Measurements from ENCODE around the gene TMEM119.

The TMEM119 gene, protein sequence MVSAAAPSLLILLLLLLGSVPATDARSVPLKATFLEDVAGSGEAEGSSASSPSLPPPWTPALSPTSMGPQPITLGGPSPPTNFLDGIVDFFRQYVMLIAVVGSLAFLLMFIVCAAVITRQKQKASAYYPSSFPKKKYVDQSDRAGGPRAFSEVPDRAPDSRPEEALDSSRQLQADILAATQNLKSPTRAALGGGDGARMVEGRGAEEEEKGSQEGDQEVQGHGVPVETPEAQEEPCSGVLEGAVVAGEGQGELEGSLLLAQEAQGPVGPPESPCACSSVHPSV

DNA sequence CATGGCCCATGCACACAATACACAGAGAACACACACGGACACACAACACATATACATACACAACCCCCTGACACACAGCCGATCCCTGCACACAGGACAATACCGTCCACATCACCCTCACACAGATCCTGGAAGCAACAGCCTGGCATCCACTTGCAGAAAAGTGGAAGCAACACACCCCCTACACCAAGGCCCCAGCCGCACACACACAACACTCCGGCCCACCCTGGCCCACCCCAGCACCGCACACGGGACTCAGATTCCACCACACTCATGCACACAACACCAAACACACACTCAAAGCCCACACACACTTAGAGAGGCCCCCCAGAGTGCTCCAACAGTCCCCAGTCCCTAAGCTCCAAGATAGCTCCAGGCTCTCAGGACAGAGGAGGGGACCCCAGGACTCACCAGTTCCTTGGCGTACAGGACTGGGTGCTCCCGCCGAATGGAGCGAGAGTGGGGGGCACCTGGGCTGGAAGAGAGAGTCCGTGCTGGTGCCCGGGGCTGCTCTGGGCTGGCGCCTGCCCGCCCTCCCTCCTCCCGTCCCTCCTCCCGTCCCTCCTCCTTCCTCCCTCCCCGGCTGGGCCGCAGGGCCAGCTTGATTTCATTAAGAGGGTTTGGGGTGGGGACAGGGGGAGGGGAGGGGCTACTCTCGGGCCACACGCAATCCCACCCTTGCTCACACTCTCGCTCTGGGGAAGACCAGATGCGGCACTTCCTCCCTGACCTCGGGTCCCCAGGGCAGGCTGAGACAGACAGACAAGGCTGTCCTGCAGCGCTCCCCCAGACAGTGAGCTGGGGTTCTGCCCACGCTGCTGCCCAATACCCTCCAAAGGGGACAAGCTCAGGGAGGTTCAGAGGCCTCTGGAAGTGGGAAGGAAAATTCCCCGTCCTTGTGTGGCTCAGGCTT is at the start of gene TMEM119:
Gene TMEM119, minus strand, starts transcription at position 526 of the 913 bp plus-strand sequence. CDS start 5,701 bp downstream, outside the sequence.
- ChIA-PET POLR2A (no interaction called here), CTCF (interaction anchor here (1.1 kb wide), 1 partner anchor 16 kb away, joined by 3 read pairs; no protein-coding TSS in a partner anchor)
- no peak for DNase-seq (ENCODE audit: extremely low spot score)
- TF ChIP-seq, protein P1, sequence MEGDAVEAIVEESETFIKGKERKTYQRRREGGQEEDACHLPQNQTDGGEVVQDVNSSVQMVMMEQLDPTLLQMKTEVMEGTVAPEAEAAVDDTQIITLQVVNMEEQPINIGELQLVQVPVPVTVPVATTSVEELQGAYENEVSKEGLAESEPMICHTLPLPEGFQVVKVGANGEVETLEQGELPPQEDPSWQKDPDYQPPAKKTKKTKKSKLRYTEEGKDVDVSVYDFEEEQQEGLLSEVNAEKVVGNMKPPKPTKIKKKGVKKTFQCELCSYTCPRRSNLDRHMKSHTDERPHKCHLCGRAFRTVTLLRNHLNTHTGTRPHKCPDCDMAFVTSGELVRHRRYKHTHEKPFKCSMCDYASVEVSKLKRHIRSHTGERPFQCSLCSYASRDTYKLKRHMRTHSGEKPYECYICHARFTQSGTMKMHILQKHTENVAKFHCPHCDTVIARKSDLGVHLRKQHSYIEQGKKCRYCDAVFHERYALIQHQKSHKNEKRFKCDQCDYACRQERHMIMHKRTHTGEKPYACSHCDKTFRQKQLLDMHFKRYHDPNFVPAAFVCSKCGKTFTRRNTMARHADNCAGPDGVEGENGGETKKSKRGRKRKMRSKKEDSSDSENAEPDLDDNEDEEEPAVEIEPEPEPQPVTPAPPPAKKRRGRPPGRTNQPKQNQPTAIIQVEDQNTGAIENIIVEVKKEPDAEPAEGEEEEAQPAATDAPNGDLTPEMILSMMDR (IDR thresholded peaks at IDR 0.05; ENCODE audit: control extremely low read depth, extremely low read depth, low read depth, missing control alignments): no peak

DNA sequence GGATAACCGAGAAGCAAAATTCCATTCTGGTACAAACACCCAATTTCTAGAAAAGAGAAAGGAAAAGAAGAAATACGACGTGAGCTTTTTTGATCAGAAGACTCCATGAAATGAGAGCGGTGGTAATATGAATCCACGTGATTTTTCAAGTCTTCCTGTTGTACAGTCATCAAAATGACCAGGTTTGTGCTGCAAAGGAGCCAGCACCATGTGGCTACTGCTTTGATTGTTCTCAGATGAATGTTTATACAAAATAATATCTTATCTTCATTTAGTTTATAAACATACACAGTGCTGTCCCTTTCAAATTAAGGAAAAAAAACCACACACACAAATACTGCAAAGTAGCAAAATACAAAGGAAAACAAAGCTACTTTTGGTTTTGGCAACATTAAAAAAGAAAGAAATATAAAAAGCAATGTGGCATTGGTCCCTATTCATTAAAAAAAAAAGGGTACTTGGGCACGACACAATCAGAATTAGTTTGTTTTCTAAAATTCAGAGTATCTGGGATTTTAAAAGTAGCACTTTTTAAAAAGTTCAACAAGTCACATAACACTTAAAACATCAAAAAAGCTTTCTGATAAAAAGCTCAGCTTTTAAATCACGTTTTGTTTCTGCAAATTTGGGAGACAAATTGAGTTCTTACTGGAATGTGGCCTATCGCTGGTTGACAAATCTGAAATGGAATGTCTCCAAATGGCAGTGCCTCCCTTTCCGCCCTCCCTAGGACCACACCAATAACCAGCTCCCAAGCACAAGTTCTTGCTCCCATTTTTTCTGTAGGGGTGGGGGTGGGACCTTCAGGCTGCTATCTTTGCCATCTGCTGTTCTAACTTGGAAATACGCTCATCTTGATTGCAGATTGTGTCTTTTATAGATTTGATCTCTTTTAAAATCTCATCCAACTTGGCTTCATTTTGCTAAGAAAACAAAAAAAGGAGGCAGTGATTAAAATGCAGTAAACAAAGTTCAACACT is 49.0 kb upstream of the TMEM119 start:
- DNase-seq (ENCODE audit: extremely low spot score): no peak
- TF ChIP-seq, protein P1 (IDR thresholded peaks at IDR 0.05; ENCODE audit: control extremely low read depth, extremely low read depth, low read depth, missing control alignments): no peak
- POLR2A ChIA-PET: interaction anchor here (1.0 kb wide), 1 partner anchor 11 kb away, joined by 3 read pairs; no protein-coding TSS in a partner anchor
- CTCF ChIA-PET: interaction anchor here (1.2 to 2.6 kb wide), 5 partner anchors 12 to 157 kb away, joined by 3 to 15 read pairs (median 6); no protein-coding TSS in a partner anchor

DNA sequence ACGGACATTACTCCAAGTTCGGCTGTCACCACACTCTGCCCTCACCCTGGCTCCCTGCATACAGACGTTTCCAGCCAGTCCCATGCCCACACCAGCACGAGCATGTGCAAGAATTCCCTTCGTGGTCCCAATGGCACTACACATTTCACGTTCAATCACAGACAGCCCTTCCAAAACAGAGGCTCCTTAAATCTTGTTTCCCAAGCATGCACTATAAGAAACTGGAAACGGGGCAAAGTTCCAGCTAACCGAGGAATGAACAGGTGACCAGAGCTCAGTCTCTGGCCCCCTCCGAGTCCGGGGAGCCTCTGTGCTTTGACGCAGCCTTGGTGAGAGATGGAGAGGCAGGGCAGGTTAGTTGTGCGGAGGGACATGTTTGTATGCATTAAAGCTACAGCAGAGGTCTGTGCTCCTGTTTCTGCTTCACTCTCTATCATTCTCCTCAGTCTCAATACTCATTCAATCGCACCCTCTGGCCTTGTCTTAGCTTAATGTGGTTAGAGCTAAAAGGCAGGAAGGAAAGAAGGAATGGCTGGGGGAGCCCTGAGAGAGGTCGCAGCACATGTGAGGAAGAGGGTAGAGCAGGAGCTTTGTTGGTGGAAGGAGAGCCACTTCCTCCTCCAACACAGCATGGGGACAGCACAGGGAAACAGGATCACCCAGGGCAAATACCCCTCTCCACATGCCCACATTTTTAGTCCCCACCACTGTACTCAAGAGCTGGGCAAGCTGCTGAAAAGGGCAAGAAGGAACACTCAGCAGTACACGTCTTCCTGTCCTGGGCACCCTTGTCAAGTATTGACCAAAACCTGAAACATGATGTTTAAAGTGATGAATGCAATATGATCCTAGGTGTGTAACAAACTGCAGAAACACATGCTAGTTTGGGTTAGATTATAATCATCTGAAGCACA is 48.1 kb upstream of the TMEM119 start:
- CTCF ChIA-PET: interaction anchor here (1.4 to 2.6 kb wide), 4 partner anchors 11 to 28 kb away, joined by 4 to 15 read pairs (median 8); no protein-coding TSS in a partner anchor
- POLR2A ChIA-PET: interaction anchor here (0.5 to 1.0 kb wide), 4 partner anchors 10 to 199 kb away, joined by 3 to 4 read pairs (median 3); no protein-coding TSS in a partner anchor
- DNase-seq (ENCODE audit: extremely low spot score): no peak
- TF ChIP-seq, protein P1 (IDR thresholded peaks at IDR 0.05; ENCODE audit: control extremely low read depth, extremely low read depth, low read depth, missing control alignments): no peak

DNA sequence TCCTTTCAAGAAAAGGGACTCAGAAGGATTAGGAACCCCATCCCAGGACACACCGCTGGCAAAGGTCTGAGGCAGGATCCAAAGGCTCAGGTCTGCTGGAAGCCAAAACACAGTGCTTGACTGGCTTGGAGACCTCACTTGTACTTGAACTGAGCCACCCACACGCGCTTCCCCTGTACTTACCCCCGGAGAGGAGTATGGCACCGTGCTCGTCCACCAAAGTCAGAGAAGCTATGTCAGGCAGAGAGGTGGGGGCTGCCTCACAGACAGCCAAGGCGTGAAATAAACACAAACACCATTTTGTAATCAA is 46.9 kb upstream of the TMEM119 start:
- TF ChIP-seq, protein P1 (IDR thresholded peaks at IDR 0.05; ENCODE audit: control extremely low read depth, extremely low read depth, low read depth, missing control alignments): no peak
- DNase-seq (ENCODE audit: extremely low spot score): no peak
- POLR2A ChIA-PET: no interaction called here
- CTCF ChIA-PET: interaction anchor here (1.4 to 2.6 kb wide), 2 partner anchors 9 to 20 kb away, joined by 3 to 15 read pairs; no protein-coding TSS in a partner anchor

DNA sequence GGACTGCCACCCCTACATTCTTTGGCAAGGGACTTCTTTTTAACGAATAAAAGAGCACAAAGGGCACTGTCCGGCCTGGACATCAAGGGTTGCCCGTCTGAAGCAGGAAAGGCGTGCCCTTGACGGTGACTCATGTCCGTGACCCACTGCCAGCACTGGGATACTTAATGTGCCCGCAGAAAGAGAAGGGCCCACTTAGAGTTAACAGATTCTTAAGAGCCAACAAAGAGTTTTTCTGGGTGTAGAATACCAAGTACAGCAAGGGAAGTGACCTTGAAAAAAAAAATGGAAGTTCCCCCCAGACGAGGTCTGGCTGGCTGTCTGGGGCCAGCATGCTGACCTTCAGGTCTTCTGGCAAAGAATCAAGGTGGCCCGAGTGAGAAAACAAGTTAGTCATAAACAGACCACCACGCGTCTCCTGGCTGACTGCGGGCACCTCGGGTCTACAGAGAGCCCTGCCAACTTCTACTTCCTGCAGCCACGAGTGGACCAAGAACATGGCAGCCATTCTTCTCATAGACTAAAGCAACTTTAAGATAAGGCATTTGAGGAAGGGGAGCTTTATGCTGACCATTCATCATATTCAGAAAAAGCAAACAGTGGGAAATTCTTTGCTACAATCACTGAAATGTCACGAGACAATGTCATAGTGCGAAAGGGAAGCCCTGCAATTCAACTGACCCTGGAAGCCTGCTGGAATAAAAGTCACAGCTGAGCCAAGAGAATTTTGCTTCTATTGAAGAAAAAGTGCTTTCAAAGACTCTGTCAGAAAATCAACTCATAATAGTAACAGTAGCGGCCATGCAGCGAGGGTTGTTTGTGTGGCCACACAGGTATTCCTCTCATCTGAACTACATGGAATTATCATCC is 46.3 kb upstream of the TMEM119 start:
- DNase-seq (ENCODE audit: extremely low spot score): no peak
- TF ChIP-seq, protein P1 (IDR thresholded peaks at IDR 0.05; ENCODE audit: control extremely low read depth, extremely low read depth, low read depth, missing control alignments): no peak
- ChIA-PET CTCF (interaction anchor here (1.4 kb wide), 1 partner anchor 8 kb away, joined by 3 read pairs; no protein-coding TSS in a partner anchor), POLR2A (no interaction called here)
